Measurements from ENCODE around the gene SKI.
A peak's percentile ranks its signal among the peaks of the same experiment; 100 is the strongest.

SKI gene

GRCh38 chr1:2202843-2203601 is 25.1 kb upstream of the SKI start:
- Histone ChIP-seq H3K4me1 (ENCODE audit: low read length) (0 out of 2 replicates have a peak, but pooled peaks cover 3% of the 10 kb centered on the region), H3K9ac (ENCODE audit: low read length) (no peak overlapping the region), H3K27me3 (replicated peaks; ENCODE audit: insufficient read depth, low read length) (peaks cover 60% of the 10 kb centered on the region)

DNA sequence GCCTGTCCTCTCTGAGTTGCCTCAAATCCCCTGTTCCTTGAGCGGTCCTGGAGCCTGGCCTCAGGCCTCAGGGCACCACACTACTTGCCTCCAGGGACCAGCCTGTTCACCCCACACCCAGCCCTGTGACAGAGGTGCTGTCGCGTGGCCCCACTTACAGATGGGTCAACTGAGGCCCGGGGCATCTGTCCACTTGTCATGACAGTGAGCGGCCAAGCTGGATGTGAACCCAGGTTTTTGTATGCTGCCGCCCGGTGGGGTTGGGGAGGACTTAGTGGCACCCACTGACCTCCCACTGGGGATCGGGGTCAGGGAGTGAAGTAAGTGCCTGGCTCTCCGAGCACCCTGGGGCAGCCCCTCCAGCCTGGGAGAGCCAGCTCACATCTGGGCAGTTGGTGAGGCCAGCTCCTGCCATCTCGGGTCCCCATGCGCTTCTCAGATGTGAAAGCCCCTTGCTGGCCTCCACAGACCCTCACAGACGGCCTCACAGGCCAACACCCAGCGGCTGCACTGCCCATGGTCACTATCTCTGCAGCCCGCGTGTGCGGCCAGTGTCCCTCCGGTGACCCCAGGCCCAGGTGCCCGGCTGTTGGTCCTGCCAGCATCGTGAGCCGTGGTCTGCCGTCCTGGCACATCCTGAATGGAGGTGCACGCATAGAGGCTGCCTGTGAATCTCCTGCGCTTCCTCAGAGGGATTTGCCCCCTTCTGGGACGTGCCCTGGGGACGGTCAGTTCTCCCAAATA is 24.3 kb upstream of the SKI start:
- H3K27ac ChIP-seq (ENCODE audit: low read length): no peak overlapping the region
- no peaks in the 10 kb centered on the region for H3K9me2 ChIP-seq (replicated peaks; ENCODE audit: insufficient read depth, low read length)

More at GRCh38 chr1:2202843-2203601, 25.1 kb upstream of the SKI start:
- Histone ChIP-seq H3K4me3 (ENCODE audit: low read length) (no peak overlapping the region), H3K4me2 (ENCODE audit: low read depth, low read length) (no peak overlapping the region), H3K9me3 (replicated peaks; ENCODE audit: insufficient read depth, low read length) (no peaks in the 10 kb centered on the region), H3K9me2 (replicated peaks; ENCODE audit: insufficient read depth, low read length) (no peaks in the 10 kb centered on the region), H3K79me2 (ENCODE audit: low read length) (no peaks in the 10 kb centered on the region), H3F3A (ENCODE audit: insufficient read depth, low read length) (no peaks in the 10 kb centered on the region), H4K20me1 (ENCODE audit: insufficient read depth, low read length) (no peaks in the 10 kb centered on the region), H3K36me3 (replicated peaks; ENCODE audit: insufficient read depth, low read length) (no peaks in the 10 kb centered on the region), H3K27ac (ENCODE audit: low read length) (no peak overlapping the region), H2AFZ (ENCODE audit: low read length) (no peak overlapping the region)
- no peak for DNase-seq
- TF ChIP-seq, protein P1, sequence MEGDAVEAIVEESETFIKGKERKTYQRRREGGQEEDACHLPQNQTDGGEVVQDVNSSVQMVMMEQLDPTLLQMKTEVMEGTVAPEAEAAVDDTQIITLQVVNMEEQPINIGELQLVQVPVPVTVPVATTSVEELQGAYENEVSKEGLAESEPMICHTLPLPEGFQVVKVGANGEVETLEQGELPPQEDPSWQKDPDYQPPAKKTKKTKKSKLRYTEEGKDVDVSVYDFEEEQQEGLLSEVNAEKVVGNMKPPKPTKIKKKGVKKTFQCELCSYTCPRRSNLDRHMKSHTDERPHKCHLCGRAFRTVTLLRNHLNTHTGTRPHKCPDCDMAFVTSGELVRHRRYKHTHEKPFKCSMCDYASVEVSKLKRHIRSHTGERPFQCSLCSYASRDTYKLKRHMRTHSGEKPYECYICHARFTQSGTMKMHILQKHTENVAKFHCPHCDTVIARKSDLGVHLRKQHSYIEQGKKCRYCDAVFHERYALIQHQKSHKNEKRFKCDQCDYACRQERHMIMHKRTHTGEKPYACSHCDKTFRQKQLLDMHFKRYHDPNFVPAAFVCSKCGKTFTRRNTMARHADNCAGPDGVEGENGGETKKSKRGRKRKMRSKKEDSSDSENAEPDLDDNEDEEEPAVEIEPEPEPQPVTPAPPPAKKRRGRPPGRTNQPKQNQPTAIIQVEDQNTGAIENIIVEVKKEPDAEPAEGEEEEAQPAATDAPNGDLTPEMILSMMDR (IDR thresholded peaks at IDR 0.05; ENCODE audit: low read length): no peak
- no peak for TF ChIP-seq EZH2 (optimal IDR thresholded peaks at IDR 0.05; ENCODE audit: low read depth, low read length)
- no peak for TF ChIP-seq EZH2phosphoT487 (IDR thresholded peaks at IDR 0.05; ENCODE audit: low read length)

GRCh38 chr1:2204415-2205190 is 23.5 kb upstream of the SKI start:
- H3F3A ChIP-seq (ENCODE audit: insufficient read depth, low read length): no peaks in the 10 kb centered on the region
- peak overlapping the region; percentile 71; the same call in 1 of the 2 replicates for H3K4me2 ChIP-seq (ENCODE audit: low read depth, low read length)
- no peak overlapping the region for H2AFZ ChIP-seq (ENCODE audit: low read length)
- peaks cover 67% of the 10 kb centered on the region for H3K27me3 ChIP-seq (replicated peaks; ENCODE audit: insufficient read depth, low read length)
- H3K79me2 ChIP-seq (ENCODE audit: low read length): no peaks in the 10 kb centered on the region
- 0 out of 2 replicates have a peak, but pooled peaks cover 3% of the 10 kb centered on the region for H3K4me1 ChIP-seq (ENCODE audit: low read length)
- no peak for DNase-seq
- H3K9me2 ChIP-seq (replicated peaks; ENCODE audit: insufficient read depth, low read length): no peaks in the 10 kb centered on the region
- H3K4me3 ChIP-seq (ENCODE audit: low read length): peak overlapping the region; percentile 46
- no peak overlapping the region for H3K9ac ChIP-seq (ENCODE audit: low read length)
- no peaks in the 10 kb centered on the region for H3K9me3 ChIP-seq (replicated peaks; ENCODE audit: insufficient read depth, low read length)
- H4K20me1 ChIP-seq (ENCODE audit: insufficient read depth, low read length): no peaks in the 10 kb centered on the region
- no peak overlapping the region for H3K27ac ChIP-seq (ENCODE audit: low read length)
- TF ChIP-seq, protein P1 (IDR thresholded peaks at IDR 0.05; ENCODE audit: low read length): no peak
- TF ChIP-seq EZH2phosphoT487 (IDR thresholded peaks at IDR 0.05; ENCODE audit: low read length): no peak
- TF ChIP-seq EZH2 (optimal IDR thresholded peaks at IDR 0.05; ENCODE audit: low read depth, low read length): no peak
- H3K36me3 ChIP-seq (replicated peaks; ENCODE audit: insufficient read depth, low read length): no peaks in the 10 kb centered on the region

More for the DNA sequence above, 24.3 kb upstream of the SKI start:
- Histone ChIP-seq H3K79me2 (ENCODE audit: low read length) (no peaks in the 10 kb centered on the region), H3K4me3 (ENCODE audit: low read length) (no peak overlapping the region), H3K27me3 (replicated peaks; ENCODE audit: insufficient read depth, low read length) (peaks cover 63% of the 10 kb centered on the region), H3K9ac (ENCODE audit: low read length) (no peak overlapping the region), H4K20me1 (ENCODE audit: insufficient read depth, low read length) (no peaks in the 10 kb centered on the region), H3K9me3 (replicated peaks; ENCODE audit: insufficient read depth, low read length) (no peaks in the 10 kb centered on the region), H3K4me2 (ENCODE audit: low read depth, low read length) (peak overlapping the region; percentile 71; the same call in 1 of the 2 replicates), H3F3A (ENCODE audit: insufficient read depth, low read length) (no peaks in the 10 kb centered on the region), H3K4me1 (ENCODE audit: low read length) (0 out of 2 replicates have a peak, but pooled peaks cover 3% of the 10 kb centered on the region), H3K36me3 (replicated peaks; ENCODE audit: insufficient read depth, low read length) (no peaks in the 10 kb centered on the region), H2AFZ (ENCODE audit: low read length) (no peak overlapping the region)
- TF ChIP-seq EZH2phosphoT487 (IDR thresholded peaks at IDR 0.05; ENCODE audit: low read length) (no peak), EZH2 (optimal IDR thresholded peaks at IDR 0.05; ENCODE audit: low read depth, low read length) (no peak)
- TF ChIP-seq, protein P1 (IDR thresholded peaks at IDR 0.05; ENCODE audit: low read length): no peak
- DNase-seq: no peak

All from MM.1S (cell line).